GM10266 (cell line): ENCODE results near the gene BMPR1A.

Experiments used
- DNase-seq: peaks from one replicate; pipeline ENCODE4 v3.0.0; 2012; ENCODE audit errors: extremely low spot score
- TF ChIP-seq, protein P1 (sequence below): IDR thresholded peaks from 2 replicates; pipeline ENCODE4 v1.5.1; 2012; ENCODE audit warnings: mild to moderate bottlenecking, low read depth; ENCODE audit not compliant: control insufficient read depth, insufficient read depth; ENCODE audit errors: missing control alignments

Gene BMPR1A

GRCh38 chr10:86747796-86748581 is 8.4 kb upstream of the BMPR1A start:
- no peak for DNase-seq
- TF ChIP-seq, protein P1, sequence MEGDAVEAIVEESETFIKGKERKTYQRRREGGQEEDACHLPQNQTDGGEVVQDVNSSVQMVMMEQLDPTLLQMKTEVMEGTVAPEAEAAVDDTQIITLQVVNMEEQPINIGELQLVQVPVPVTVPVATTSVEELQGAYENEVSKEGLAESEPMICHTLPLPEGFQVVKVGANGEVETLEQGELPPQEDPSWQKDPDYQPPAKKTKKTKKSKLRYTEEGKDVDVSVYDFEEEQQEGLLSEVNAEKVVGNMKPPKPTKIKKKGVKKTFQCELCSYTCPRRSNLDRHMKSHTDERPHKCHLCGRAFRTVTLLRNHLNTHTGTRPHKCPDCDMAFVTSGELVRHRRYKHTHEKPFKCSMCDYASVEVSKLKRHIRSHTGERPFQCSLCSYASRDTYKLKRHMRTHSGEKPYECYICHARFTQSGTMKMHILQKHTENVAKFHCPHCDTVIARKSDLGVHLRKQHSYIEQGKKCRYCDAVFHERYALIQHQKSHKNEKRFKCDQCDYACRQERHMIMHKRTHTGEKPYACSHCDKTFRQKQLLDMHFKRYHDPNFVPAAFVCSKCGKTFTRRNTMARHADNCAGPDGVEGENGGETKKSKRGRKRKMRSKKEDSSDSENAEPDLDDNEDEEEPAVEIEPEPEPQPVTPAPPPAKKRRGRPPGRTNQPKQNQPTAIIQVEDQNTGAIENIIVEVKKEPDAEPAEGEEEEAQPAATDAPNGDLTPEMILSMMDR, result no peak

GRCh38 chr10:86749854-86750253 is 6.6 kb upstream of the BMPR1A start:
- no peak for DNase-seq
- TF ChIP-seq, protein P1, result no peak

GRCh38 chr10:86751477-86751876 is 4.9 kb upstream of the BMPR1A start:
- TF ChIP-seq, protein P1, result no peak
- no peak for DNase-seq

DNA sequence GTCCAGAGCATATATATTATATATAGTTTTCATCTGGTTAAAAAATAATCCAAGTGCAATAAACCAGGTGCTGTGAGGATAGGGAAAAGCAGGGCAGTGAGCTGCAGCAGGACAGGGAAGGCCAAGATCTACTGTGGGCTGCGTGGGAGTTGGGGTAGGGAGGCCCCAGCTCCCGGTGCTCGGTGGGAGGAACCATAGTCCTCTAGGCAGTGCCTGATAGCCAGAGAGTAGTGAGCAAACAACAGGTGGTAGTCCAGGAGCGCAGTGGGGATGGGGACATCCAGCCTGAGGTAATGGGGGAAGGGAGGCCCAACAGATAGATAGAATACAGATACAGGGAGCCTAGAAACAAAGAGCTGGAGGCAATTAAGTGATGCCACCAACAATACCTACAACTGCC is 4.1 kb upstream of the BMPR1A start:
- DNase-seq, result no peak
- TF ChIP-seq, protein P1, result no peak

DNA sequence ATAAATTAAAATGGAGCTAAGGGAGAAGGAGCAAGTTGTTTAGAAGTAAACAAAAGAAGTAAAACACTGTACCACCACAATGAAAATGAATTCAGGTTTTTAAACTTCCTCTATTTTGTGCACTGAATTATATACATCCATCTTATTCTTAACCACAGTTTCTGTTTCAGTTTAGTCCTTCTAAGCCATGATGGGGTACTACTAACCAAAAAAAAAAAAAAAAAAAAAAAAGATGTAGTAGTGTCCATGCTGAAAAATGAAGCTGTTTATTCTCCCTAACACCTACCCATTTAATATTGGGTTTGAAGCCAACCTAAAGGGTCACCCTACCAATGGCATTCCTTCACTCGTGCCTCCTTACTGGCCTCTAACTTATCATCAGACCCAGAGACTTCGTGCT is 3.4 kb upstream of the BMPR1A start:
- DNase-seq, result no peak
- TF ChIP-seq, protein P1, result no peak

GRCh38 chr10:86753638-86754434 is 2.6 kb upstream of the BMPR1A start:
- TF ChIP-seq, protein P1, result no peak
- DNase-seq, result no peak

DNA sequence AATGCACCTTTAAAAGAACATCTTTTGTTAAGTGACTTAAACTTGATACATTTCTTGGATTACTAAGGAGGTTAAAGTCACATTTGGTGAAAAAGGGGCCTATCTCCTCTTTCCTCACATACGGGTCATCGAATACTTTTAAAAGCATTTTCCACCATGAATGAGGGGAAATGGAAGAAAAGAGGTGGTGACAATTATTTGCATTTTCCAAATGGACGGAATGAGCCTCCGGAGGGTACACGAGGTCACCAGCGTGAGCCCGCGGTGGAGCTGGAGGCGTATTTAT is 1.0 kb upstream of the BMPR1A start:
- TF ChIP-seq, protein P1, result no peak
- no peak for DNase-seq
